Ishikawa (cell line): ENCODE data around the gene ZNF765.

Experiments used
- CEBPB ChIP-seq: IDR thresholded peaks from 2 replicates; pipeline ENCODE4 v1.6.1; 2012
- EGR1 ChIP-seq: IDR thresholded peaks from 2 replicates; pipeline ENCODE4 v1.6.1; 2012
- EP300 ChIP-seq: IDR thresholded peaks from 2 replicates; pipeline ENCODE4 v1.6.1; 2012; ENCODE audit warnings: borderline replicate concordance
- FOXM1 ChIP-seq: IDR thresholded peaks from 2 replicates; pipeline ENCODE4 v1.6.1; 2012; ENCODE audit warnings: low read depth, borderline replicate concordance
- NFIC ChIP-seq: IDR thresholded peaks from 2 replicates; pipeline ENCODE4 v1.6.1; 2012
- RAD21 ChIP-seq: IDR thresholded peaks from 2 replicates; pipeline ENCODE4 v1.6.1; 2012; ENCODE audit warnings: low read depth
- TAF1 ChIP-seq: IDR thresholded peaks from 2 replicates; pipeline ENCODE4 v1.6.1; 2012; ENCODE audit warnings: low read depth, mild to moderate bottlenecking
- TEAD4 ChIP-seq: IDR thresholded peaks from 2 replicates; pipeline ENCODE4 v1.6.1; 2012
- YY1 ChIP-seq: IDR thresholded peaks from 2 replicates; pipeline ENCODE4 v1.6.1; 2012; ENCODE audit warnings: low read depth
- TF ChIP-seq, protein P1 (sequence below): IDR thresholded peaks from 2 replicates; pipeline ENCODE4 v1.6.1; 2012; ENCODE audit warnings: low read depth, mild to moderate bottlenecking
- TF ChIP-seq, protein P2 (sequence below): IDR thresholded peaks from 2 replicates; pipeline ENCODE4 v1.6.1; 2012
- TF ChIP-seq, protein P3 (sequence below): IDR thresholded peaks from 2 replicates; pipeline ENCODE4 v1.6.1; 2012

DNA sequence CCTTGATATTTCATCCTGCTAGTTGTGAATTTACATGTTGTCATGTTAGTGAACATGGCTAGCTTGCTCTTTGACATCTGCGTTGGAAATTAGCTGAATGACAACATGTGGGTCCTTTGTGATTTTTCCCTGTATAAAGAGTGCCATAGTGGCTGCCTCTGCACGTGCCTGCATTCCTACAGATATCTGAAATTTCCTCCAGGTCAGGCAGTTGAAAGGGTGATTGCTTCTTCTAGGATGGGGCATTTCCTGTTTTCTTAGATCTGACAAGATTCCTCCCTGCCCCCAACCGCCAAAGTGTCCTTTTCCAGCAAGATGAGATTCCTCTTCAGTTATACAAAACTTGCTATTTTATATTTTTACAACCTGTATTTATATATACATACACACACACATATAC, 20.7 kb upstream of the ZNF765 start:
- no peak for TF ChIP-seq EP300
- TF ChIP-seq, protein P1, sequence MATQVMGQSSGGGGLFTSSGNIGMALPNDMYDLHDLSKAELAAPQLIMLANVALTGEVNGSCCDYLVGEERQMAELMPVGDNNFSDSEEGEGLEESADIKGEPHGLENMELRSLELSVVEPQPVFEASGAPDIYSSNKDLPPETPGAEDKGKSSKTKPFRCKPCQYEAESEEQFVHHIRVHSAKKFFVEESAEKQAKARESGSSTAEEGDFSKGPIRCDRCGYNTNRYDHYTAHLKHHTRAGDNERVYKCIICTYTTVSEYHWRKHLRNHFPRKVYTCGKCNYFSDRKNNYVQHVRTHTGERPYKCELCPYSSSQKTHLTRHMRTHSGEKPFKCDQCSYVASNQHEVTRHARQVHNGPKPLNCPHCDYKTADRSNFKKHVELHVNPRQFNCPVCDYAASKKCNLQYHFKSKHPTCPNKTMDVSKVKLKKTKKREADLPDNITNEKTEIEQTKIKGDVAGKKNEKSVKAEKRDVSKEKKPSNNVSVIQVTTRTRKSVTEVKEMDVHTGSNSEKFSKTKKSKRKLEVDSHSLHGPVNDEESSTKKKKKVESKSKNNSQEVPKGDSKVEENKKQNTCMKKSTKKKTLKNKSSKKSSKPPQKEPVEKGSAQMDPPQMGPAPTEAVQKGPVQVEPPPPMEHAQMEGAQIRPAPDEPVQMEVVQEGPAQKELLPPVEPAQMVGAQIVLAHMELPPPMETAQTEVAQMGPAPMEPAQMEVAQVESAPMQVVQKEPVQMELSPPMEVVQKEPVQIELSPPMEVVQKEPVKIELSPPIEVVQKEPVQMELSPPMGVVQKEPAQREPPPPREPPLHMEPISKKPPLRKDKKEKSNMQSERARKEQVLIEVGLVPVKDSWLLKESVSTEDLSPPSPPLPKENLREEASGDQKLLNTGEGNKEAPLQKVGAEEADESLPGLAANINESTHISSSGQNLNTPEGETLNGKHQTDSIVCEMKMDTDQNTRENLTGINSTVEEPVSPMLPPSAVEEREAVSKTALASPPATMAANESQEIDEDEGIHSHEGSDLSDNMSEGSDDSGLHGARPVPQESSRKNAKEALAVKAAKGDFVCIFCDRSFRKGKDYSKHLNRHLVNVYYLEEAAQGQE, result no peak
- no peak for TF ChIP-seq RAD21
- no peak for TF ChIP-seq NFIC
- no peak for TF ChIP-seq YY1
- no peak for TF ChIP-seq TAF1
- TF ChIP-seq CEBPB, result no peak
- TF ChIP-seq, protein P2, sequence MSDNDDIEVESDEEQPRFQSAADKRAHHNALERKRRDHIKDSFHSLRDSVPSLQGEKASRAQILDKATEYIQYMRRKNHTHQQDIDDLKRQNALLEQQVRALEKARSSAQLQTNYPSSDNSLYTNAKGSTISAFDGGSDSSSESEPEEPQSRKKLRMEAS, result no peak
- TF ChIP-seq FOXM1, result no peak
- no peak for TF ChIP-seq EGR1
- no peak for TF ChIP-seq TEAD4
- TF ChIP-seq, protein P3, sequence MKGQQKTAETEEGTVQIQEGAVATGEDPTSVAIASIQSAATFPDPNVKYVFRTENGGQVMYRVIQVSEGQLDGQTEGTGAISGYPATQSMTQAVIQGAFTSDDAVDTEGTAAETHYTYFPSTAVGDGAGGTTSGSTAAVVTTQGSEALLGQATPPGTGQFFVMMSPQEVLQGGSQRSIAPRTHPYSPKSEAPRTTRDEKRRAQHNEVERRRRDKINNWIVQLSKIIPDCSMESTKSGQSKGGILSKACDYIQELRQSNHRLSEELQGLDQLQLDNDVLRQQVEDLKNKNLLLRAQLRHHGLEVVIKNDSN, result no peak
